ENCODE results near the gene RELCH. TPM values are rescaled to one million over a fixed set of nuclear protein-coding genes. Genes with fewer than 3 reads are reported as not detected.

The RELCH gene
- total RNA-seq, 1 experiment from 2014 or later: 19.5 TPM

DNA sequence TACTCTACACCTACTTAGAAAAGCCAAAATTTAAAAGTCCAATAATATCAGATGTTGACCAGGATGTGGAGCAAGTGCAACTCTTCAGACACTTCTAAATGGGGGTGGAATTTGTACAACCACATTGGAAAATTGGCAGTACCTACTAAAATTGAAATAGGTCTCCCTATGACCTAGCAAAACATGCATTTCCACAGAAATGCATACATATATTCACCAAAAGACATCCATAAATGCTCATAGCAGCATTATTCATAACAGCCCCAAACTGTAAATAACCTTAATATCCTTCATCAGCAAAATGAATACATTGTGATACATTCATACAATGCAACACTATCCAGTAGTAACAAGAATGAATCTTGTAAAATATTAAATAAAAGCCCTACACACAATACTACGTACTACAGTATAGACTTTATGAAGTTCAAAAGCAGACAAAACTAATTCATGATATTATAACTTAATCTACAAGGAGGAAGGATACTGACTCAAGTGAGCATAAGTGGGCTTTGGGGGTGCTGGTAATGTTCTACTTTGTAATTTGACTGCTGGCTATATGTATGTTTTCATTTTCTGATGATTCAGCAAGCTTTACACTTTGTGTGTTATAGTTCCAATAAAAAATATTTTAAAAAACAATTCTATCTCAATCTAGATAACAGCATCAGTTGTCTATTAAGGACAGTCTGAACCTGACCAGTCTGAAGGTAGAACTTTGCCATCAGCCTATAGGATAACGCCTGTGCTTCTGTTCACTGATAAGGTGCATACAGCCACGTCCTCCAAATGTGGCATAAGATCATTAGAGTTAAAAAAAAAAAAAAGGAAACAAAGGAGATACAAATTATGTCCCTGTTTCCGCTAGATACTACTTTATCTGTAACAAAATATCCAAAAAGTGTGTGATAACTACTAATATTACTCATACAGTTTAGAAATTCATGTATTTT is 131.4 kb downstream of the RELCH start:
- ATAC-seq: no peak
- in situ Hi-C loops (cut with HindIII; ENCODE audit: low pct_unique_long_range_greater_than_20kb, low sequenced_read_pairs): no loop called here
- ChIA-PET CTCF (interaction anchor here (0.5 kb wide), 1 partner anchor 397 kb away, joined by 4 read pairs; the partner anchor contains the start of gene PHLPP1), POLR2A (no interaction called here)
- intact Hi-C loops (cut with micrococcal nuclease; ENCODE audit: unreplicated experiment): no loop called here
- no peak for DNase-seq (ENCODE audit: low read depth, low spot score)
- Histone ChIP-seq H3K4me3 (ENCODE audit: low read depth in 2 of 2, low read length in 2 of 2) (no peak overlapping the region), H3K36me3 (ENCODE audit: control insufficient read depth, insufficient read depth, low read length) (no peaks in the 10 kb centered on the region), H3K27me3 (ENCODE audit: control insufficient read depth, insufficient read depth, low read length) (no peaks in the 10 kb centered on the region), H3K9me3 (ENCODE audit: control insufficient read depth, insufficient read depth, low read depth, low read length) (no peaks in the 10 kb centered on the region), H3K27ac (ENCODE audit: low read length) (no peak overlapping the region), H3K4me1 (ENCODE audit: control insufficient read depth, insufficient read depth, low read length) (no peaks in the 10 kb centered on the region)
- no TSS peak for BruUV-seq (replicated peaks)
- TF ChIP-seq TCF7L2 (IDR thresholded peaks at IDR 0.05; ENCODE audit: low read depth, low read length) (no peak), POLR2AphosphoS5 (IDR thresholded peaks at IDR 0.05; ENCODE audit: low read depth, low read length) (no peak), SIN3A (IDR thresholded peaks at IDR 0.05; ENCODE audit: borderline replicate concordance, insufficient read depth, low read depth, low read length) (no peak)
- TF ChIP-seq, protein P1, sequence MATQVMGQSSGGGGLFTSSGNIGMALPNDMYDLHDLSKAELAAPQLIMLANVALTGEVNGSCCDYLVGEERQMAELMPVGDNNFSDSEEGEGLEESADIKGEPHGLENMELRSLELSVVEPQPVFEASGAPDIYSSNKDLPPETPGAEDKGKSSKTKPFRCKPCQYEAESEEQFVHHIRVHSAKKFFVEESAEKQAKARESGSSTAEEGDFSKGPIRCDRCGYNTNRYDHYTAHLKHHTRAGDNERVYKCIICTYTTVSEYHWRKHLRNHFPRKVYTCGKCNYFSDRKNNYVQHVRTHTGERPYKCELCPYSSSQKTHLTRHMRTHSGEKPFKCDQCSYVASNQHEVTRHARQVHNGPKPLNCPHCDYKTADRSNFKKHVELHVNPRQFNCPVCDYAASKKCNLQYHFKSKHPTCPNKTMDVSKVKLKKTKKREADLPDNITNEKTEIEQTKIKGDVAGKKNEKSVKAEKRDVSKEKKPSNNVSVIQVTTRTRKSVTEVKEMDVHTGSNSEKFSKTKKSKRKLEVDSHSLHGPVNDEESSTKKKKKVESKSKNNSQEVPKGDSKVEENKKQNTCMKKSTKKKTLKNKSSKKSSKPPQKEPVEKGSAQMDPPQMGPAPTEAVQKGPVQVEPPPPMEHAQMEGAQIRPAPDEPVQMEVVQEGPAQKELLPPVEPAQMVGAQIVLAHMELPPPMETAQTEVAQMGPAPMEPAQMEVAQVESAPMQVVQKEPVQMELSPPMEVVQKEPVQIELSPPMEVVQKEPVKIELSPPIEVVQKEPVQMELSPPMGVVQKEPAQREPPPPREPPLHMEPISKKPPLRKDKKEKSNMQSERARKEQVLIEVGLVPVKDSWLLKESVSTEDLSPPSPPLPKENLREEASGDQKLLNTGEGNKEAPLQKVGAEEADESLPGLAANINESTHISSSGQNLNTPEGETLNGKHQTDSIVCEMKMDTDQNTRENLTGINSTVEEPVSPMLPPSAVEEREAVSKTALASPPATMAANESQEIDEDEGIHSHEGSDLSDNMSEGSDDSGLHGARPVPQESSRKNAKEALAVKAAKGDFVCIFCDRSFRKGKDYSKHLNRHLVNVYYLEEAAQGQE (IDR thresholded peaks at IDR 0.05; ENCODE audit: insufficient read depth in 1 of 2, low read depth in 2 of 2, low read length in 1 of 2): no peak
- TF ChIP-seq, protein P2, sequence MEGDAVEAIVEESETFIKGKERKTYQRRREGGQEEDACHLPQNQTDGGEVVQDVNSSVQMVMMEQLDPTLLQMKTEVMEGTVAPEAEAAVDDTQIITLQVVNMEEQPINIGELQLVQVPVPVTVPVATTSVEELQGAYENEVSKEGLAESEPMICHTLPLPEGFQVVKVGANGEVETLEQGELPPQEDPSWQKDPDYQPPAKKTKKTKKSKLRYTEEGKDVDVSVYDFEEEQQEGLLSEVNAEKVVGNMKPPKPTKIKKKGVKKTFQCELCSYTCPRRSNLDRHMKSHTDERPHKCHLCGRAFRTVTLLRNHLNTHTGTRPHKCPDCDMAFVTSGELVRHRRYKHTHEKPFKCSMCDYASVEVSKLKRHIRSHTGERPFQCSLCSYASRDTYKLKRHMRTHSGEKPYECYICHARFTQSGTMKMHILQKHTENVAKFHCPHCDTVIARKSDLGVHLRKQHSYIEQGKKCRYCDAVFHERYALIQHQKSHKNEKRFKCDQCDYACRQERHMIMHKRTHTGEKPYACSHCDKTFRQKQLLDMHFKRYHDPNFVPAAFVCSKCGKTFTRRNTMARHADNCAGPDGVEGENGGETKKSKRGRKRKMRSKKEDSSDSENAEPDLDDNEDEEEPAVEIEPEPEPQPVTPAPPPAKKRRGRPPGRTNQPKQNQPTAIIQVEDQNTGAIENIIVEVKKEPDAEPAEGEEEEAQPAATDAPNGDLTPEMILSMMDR (IDR thresholded peaks at IDR 0.05): no peak

DNA sequence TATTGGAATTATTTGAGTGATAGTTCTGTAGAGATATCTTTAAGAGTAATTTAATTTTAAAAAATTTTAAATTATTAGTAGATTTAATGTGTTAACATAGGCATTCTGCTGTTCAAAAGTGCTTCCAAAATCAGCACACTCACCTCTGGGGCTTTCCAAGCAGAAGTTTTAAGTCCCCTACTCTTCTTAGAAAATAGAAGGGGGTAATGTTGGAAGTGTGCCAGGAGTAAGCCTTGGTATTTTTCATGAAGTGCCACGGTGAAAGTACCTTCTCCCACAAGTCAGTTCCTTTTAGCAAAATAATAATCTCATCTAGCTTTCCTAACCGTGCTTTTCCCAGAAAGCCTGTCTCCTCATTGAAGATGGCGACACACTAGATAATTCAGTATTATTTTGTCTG is 134.1 kb downstream of the RELCH start:
- in situ Hi-C loops (cut with HindIII; ENCODE audit: low pct_unique_long_range_greater_than_20kb, low sequenced_read_pairs) (no loop called here), intact Hi-C loops (cut with micrococcal nuclease; ENCODE audit: unreplicated experiment) (no loop called here)
- no TSS peak for BruUV-seq (replicated peaks)
- Histone ChIP-seq H3K36me3 (ENCODE audit: control insufficient read depth, insufficient read depth, low read length) (no peaks in the 10 kb centered on the region), H3K27me3 (ENCODE audit: control insufficient read depth, insufficient read depth, low read length) (no peaks in the 10 kb centered on the region), H3K9me3 (ENCODE audit: control insufficient read depth, insufficient read depth, low read depth, low read length) (no peaks in the 10 kb centered on the region), H3K27ac (ENCODE audit: low read length) (no peak overlapping the region), H3K4me3 (ENCODE audit: low read depth in 2 of 2, low read length in 2 of 2) (no peak overlapping the region), H3K4me1 (ENCODE audit: control insufficient read depth, insufficient read depth, low read length) (peaks cover 3% of the 10 kb centered on the region; the same call in 1 of the 2 replicates)
- DNase-seq (ENCODE audit: low read depth, low spot score) (no peak), ATAC-seq (no peak)
- TF ChIP-seq, protein P2 (IDR thresholded peaks at IDR 0.05): no peak
- TF ChIP-seq, protein P1 (IDR thresholded peaks at IDR 0.05; ENCODE audit: insufficient read depth in 1 of 2, low read depth in 2 of 2, low read length in 1 of 2): no peak
- TF ChIP-seq SIN3A (IDR thresholded peaks at IDR 0.05; ENCODE audit: borderline replicate concordance, insufficient read depth, low read depth, low read length) (no peak), POLR2AphosphoS5 (IDR thresholded peaks at IDR 0.05; ENCODE audit: low read depth, low read length) (no peak), TCF7L2 (IDR thresholded peaks at IDR 0.05; ENCODE audit: low read depth, low read length) (no peak)
- ChIA-PET CTCF (no interaction called here), POLR2A (no interaction called here)

All from Panc1 (cell line).